HG03439 (cell line): ENCODE results near the gene TBX4.
"Not testable (repeated sequence)": the region's sequence is repeated elsewhere in the genome, so short reads cannot be mapped to it uniquely, and the experiment has no call there.

Source experiments
- ATAC-seq: cut with Tn5 transposase; IDR thresholded peaks from one replicate; pipeline ENCODE4 v1.9.1; 2021; ENCODE audit warnings: mild to moderate bottlenecking, moderate library complexity; ENCODE audit not compliant: unreplicated experiment

TBX4 gene

DNA sequence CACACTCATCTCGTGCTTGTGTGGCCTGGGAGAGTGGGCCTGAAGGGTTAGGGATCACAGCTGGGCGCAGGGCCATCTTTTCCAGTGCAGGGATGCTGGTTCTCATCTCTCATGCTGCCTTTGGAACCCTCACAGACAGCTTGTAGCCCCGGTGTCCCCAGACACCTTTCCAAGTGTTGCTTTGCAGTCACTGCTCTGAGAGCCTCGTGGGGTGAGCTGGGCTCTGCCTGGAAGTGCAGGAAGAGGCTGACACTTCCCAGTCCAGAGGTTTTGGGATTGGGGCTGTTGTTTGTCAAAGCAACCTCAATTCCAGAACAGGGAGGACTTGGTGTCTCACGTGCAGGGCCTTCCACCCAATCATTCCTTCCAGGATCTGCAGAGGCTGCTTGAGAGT is 28.2 kb downstream of the TBX4 start:
- ATAC-seq = no peak

DNA sequence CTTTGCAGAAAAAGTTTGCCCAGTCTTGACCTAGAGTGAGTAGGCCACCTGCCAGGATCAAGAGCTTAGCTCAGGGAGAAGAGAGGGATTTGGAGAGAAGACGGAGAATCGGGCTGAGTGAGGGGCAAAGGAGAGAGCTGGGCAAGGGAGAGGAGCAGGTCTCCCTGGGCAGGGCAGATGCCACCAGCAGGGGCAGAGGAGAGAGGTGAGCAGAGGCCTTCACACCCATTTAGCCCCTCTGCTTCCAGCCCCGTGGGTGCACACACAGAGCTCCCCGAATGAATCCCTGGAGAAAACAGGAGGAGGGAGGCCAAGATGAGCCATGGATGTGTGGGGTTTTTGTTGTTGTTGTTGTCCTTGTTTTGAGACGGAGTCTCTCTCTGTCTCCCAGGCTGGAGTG is 29.2 kb downstream of the TBX4 start:
- no peak for ATAC-seq

DNA sequence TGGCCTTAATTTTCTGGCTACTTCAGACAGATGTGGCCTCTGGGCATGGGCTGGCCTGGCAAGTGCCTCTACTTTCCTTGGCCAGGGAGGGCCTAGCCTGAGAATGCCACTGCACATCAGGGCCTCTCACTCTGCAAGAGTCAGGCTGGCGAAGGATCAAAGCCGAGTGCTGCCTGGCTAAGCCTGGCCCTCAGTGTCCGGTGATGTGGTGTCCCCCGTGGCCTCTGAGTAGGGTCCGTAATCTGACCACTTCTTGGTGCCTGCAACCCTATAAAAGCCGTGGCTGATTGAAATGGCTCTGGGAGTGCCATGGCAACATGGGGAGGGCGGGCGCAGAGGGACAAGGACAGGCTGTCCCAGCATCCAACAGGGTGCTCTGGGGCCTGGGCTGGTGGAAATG is 30.2 kb downstream of the TBX4 start:
- ATAC-seq = no peak

DNA sequence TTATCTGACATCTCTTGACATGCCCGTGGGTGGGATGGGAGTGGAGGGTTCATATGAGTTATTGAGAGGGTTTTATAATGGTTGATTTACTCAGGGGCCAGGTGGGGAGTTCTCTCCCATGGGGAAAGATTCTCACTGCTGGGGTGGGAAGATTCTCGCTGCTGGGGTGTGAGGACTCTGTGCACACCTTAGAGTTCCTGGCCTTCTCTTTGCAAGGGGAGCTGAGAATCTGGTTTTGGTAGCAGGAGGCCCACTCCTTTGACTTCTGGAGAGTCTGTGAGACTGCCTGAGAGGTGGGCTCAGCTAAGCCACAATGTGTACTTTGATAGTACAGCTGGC is 31.5 kb downstream of the TBX4 start:
- ATAC-seq = no peak

DNA sequence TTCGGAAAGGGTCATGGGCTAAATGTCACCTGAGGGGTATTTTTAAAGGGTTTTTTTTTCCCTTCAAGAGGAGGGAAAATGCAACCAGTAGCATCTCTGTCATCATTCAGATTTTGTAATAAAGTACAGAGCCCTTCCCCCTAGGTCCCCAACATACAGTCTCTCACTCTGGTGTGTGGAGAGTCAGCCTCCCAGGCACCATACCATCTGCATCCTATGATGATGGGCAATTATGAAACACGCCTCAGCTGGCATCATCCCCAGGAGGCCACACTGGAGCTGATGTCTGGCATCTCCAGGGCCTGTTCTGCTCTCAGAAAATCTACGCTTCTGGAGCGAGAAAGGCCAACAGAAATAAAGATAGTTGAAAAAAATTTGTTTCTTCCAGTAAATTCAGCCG is 32.0 kb downstream of the TBX4 start:
- no peak for ATAC-seq

DNA sequence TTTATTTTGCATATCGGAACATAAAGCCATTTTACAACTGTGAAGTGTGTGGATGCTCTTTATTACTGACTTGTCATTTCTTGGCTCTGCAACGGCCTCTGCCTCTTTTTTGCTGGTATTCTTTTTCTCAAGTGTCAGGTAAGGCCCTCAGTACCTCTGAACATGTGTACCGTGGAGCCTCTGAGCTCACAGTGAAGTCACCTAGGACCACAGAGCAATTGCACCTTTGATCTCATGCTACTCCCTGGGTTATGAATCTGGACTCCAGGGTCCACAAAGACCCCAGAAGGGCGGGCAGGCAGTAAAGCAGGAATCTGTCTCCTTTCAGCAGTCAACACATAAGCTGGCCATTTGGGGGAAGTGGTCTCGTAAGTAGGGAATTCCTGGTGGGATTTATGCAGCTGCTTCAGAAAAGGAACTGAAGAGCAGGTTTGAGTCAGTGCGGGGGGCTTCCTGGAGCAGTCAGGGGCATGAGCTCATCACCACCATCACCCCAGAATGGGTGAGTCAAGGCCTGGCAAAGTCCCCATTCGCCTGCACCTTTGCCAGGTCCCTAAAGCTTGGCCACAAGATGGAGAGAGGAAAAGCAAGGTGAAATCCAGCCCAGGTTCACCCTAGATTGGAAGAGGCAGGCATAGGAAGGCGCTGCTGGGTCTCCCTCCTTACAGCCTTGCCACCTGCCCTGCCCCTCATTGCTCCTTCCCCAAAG is 33.0 kb downstream of the TBX4 start:
- no peak for ATAC-seq

DNA sequence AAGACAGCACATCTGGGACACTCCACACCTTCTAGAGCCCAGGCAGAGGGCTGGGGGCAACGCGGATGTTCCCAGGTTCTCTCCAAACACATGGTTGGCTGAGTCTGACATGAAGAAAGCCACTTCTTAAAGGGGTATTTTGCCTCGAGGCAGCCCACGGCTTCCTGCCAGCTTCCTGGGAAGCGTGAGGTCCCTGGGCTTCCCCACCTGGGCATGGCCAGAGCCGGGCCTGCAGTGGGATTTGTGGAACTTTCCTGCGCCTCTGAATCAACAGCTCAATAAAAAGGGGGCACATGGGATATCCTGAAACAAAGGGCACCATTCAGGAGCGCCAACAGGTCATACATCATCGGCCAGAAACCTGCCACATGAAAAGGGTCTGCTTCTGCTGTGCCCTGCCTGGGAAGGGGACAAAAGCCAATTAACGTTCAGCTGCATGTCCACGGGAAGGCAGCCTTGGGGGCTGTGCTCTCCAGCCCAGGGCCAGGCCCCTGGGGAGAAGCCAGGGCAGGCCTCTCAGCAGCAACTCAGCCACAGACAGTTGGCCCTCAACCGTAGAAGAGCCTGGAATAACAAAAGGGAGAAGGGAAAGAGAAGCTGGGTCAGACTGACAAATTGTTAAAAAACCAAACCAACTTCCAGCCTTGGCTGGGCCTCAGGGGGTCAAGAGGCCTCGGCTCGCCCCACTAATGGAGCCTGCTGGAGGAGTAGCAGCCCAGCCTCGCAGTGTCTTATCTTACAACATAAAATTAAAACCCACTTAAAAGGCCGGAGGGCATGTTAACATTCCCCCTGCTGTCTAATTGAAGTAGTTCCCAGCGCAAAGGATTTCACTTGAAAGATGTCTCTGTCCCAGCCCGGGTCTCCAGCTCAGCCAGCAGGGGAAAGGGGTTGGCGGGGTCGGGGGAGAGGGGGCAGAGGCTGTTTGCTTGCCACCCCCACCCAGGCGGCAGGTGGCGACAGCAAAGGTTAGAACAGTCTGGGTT is 34.2 kb downstream of the TBX4 start:
- no peak for ATAC-seq

DNA sequence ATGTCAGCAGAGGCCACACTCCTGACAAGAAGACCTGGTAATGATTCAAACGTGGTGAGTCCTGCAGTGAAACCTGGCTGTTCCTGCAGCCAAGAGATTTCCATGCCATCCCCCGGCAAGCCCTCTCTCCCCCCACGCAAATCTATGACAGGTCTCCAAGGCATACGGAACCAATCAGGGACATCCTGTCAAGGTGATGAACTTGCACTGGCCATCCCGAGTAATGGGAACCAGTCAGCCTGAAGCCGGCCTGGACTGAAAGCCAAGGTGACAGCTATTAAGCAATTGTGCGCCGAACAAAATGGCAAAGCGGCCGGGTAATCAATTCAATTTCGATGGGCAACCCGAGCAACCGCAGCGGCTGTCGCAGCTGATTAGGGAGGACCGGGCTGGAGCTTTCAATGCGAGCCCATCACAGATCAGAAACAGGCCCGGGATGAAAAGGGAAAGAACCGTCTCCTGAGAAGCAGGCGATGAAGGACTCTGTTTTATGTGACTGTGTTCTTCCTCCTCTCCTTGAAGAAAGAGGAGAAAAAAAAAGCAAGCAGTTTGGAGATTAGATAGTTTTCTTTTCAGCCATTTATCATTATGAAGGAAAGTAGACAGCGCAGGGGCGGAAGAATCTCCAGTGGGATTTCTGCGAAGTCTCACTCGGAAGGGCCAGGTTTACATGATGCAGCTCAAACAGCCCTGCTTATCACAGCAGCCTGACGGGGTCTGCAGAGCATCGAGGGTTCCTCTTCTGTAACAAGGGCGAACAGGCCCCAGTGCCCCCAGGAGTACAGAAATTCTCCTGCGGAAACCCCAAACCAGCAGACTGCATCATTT is 35.2 kb downstream of the TBX4 start:
- no peak for ATAC-seq

DNA sequence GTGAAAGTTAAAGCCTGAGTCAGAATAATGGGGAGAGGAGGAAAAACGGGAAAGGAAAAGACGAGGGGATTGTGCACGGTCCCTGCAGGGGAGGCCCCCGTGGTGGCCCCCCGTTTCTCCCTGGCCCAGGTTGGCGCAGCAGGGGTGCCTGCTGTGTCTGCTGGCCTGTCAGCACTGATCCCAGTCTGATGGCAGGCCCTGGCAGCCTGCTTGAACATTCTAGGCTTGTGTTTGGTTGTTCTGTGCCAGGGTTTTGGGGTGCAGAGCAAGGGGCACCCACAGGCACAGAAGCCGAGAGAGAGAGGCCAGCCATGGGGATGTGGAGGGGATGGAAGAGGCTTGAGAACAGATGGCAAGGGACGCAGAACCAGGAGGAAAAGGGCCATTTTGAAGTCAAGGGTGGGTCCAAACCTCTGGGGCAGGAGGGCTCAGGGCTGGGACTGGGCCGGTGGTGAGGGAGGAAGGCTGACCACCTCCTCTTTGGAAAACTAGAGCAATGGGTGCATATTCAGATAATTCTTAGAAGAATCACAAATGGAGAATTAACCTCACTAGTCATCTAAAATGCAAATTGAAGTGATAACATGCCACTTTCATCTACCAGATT is 35.9 kb downstream of the TBX4 start:
- ATAC-seq = no peak

DNA sequence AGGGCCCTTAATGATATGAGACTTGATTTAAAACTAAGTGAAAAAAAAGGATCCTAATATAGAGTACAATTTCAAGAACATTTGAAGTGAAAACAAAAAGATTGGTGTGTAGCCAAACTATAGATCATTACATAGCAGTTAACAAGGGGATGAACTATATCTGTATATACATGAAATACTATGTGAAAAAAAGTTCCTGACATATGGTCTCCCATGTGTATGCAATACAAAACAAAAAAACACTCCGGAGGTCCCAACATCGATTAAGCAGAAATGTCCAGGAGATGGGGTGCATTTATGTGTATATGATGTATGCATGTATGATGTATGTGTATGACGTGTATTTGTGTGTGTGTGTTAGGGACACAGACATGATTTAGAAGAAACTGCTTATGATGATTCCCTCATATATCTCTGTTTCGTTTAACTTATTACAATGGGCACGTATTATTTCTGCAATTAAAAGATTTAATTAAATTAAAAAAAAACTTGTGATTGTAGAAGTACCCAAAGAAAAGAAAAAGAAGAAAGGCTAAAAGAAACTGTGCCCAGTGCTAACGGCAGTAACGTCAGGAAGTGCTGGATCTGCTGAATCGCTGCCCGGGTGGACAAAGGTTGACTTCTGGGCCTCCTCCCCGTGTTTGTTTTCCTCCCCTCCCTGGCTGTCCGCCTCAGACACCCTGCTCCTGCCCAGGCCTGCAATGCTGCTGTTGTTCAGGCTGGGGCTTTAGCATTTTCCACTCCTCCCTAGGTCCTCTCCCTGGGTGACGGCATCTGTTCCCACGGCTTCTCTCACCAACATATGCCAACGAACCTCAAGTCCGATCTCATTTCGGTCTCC is 36.9 kb downstream of the TBX4 start:
- ATAC-seq = no peak

DNA sequence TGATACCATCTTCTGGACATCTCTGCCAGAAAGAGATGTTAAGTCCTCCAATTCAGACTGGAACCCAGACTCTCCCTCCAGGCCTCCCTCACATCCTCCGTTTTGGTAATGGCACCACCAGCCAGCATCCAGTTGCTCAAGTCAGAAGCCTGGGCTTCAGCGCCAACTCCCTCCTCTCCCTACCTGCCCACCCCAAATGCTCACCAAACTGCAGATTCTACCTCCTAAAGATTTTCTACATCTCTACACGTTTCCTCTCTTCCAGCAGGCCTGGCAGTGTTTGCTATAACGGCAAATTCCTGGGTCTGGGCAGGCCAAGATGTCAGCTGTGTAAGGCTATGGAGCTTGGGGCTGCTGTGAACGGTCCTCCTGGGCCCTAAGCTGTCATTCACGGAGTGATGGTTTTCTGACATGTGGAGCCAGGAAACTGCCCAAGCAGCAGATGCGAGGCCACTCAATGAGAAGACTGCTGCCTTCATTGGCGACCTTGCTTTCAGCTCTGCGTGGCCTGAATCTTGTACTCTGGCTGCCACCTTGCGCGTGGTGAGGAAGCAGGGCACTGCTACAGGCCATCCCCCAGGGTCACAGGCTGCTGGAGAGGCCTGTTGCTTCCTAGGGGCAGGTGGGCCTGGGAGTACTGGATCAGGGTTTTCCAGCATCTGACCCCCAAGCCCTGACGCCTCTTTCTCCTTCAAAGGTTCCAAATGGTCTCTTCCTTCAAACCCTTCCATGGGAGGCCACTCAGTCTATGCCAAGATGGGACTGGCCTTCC is 37.7 kb downstream of the TBX4 start:
- no peak for ATAC-seq

DNA sequence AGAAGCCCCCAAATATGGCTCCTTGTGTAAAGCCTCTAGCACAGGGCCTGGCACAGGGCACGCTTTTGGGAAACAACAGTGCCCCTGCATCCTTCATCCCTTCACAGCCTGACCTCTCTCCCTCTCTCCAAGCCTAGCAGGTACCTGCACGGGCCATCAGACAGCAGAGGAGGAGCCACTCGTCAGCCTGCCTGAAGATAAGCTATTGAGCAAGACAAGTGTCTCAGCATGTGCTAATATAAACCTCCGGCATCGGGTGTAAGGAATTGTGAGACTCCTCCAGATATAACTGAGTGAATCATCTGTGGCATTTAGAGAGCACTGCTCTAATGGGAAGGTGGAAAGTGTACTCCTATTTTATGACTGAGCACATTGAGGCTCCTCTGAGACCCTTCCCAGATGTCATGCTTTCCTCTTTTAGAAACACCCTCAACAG is 38.3 kb downstream of the TBX4 start:
- ATAC-seq = no peak

DNA sequence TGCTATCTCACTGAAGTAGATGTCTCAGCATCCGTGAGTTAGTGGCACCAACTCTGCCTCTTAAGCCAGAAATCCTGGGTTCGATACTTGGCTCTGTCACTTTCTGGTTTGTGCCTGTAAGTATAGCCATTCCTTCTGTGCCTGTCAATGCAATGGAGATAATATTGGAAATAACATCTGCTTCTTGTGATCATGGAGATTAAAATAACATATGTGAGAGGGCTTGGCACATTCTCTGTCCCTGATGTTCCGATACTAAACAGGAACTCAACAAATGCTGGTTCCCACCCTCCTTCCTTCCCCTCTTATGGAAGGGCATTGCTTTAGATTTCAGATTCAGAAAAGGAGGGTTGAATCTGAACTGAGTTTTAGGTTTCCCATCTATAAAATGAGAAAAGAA is 39.8 kb downstream of the TBX4 start:
- ATAC-seq = no peak

DNA sequence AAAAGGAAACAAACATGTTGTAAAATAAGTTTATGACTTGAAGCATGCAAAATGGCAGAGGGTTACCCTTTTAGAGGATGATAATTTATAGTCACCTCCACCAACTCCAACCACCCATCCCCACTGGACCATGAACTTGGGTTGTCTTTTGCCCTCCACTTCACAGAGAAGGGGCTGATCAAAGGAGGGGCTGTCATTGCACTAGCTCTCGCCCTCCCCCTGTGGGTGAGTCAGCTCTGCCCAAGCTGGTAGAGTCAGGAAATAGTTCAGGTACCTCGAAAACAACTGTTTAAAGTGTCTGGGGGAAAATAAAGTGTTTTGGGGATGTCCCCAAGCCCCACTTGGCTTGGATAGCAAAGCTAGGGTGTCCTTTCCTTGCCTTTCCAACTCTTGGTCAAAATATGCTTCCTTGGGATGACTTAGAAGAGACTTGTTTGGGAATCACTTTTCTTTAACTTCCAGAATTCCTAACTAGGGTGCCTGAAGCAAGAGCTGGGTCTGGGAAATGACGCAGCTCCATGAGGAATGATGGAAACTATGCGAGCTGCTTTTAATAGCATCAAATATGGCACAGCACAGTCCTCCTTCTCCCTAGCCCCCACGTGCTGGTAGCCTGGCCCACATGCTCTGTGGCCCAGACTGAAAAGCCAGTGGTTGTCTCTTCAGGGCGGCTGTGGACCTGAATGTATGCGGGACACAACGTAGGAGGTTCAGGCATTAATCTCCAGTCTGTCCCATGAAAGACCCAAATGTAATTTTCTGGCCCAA is 40.7 kb downstream of the TBX4 start:
- ATAC-seq = no peak

DNA sequence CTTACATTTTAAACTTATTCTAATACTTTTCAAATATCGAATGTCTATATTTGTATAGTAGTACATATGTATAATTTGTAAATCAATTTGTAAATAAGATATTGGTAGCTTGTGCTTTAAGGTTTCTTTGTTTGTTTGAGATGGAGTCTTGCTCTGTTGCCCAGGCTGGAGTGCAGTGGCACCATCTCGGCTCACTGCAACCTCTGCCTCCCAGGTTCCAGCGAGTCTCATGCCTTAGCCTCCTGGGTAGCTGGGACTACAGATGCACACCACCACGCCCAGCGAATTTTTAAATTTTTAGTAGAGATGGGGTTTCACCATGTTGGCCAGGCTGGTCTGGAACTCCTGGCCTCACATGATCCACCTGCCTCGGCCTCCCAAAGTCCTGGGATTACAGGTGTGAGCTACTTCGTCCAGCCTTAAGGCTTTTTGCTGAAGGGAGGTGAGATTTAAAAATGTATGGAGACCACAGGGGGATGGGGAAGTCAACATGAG is 41.7 kb downstream of the TBX4 start:
- not testable (repeated sequence) for ATAC-seq

DNA sequence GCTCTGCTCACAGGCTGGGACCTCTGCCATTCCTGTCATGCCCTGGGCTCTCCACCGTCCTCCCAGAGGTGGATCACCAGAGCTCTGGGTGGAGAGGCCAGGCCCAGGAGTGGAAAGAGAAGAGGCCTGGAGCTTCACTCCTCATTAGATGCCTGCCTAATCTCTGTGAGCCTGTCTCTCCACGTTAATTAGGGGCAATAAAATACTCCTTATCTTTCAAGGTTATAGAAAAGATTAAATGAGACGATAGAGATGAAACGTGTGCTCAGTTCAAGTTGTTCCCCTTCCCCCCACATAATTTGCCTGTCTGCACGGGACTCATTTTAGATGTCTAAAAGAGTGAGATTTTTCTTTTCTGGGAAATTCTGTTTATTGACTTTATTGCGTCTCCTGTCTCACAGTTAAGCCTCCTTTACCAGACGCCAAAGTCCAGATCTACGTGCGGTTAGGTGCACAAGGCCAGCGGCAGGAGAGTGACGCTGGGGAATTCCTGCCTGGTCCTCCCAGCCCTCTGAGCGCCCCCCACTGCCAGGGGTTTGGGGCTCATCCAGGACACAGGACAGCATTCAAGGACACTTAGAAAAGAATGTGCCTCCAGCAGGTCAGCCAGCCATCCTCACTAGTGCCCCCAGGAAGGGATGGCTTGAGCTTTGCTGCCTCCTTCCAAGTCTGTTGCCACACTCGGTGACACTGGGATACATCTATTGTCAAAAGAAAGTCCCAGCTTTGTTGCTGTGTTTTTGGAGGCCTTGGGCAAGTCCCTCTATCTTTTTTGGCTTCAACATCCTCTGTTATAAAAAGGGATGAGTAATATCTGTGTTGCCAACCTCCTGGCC is 42.3 kb downstream of the TBX4 start:
- no peak for ATAC-seq

DNA sequence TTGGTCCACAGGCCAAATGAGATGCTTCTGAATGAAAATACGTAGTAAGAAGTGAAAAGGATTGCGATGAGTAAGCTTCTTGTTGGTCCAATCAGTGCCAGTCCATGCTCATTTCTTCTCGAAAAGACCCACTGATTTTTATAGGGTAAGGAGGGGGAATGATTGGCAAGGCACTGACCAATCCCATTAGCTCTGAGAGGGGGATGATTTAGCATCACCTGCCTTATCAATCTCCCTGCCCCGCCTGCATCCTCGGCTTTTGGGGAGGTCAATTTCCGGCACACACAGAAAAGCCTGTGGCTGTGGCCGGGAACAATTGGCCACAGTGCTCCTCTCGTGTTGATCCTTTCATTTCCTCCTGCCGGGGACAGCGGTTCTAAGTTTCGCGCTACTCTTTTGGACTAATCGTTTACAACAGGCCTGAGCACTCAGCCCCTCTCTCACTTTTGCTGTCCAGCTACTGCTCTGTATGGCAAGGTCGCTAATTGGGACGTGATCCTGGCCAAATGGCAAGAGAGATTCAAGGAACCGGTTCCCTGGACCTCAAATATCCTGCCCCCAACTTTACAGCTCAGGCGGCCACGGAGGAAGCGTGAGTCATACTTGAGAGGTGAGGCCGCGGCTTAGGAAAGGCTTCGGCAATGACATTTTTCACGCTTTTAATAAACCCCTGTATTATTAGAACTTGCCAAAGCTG is 43.1 kb downstream of the TBX4 start:
- no peak for ATAC-seq
